RPMI8226 (cell line): Measurements from ENCODE around the gene PAQR5.
"Not testable (repeated sequence)": the region's sequence is repeated elsewhere in the genome, so short reads cannot be mapped to it uniquely, and the experiment has no call there.

Experiments used
- DNase-seq: peaks from one replicate; pipeline ENCODE4 v3.0.0-alpha.2; 2015

The PAQR5 gene

GRCh38 chr15:69358850-69359249 lies 60.1 kb downstream of the PAQR5 start:
- DNase-seq = no peak

GRCh38 chr15:69359722-69360121 lies 61.0 kb downstream of the PAQR5 start:
- DNase-seq = no peak

GRCh38 chr15:69360642-69361041 lies 61.9 kb downstream of the PAQR5 start:
- DNase-seq = no peak

- no peak for DNase-seq
These were observed 68.5 kb downstream of the PAQR5 start for GRCh38 chr15:69367236-69367635.

DNA sequence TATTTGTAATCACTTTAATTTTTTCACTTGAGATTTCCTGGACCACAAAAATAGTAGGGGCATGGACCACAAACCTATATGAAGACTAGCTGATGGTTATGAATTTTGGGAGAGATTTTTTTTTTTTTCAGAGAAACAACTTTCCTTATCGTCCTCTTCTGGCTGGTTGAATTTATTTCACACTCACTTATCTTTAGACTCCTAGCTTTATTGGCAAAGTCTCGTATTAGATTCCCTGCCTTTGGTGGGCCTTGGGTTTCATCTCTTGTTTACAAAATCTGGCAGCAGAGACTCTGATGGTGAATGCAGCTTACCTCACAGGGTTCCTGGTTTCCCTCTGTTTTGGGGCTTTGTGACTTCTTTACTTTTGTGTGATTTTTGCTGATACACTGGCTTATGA lies 70.9 kb downstream of the PAQR5 start:
- DNase-seq = no peak

DNA sequence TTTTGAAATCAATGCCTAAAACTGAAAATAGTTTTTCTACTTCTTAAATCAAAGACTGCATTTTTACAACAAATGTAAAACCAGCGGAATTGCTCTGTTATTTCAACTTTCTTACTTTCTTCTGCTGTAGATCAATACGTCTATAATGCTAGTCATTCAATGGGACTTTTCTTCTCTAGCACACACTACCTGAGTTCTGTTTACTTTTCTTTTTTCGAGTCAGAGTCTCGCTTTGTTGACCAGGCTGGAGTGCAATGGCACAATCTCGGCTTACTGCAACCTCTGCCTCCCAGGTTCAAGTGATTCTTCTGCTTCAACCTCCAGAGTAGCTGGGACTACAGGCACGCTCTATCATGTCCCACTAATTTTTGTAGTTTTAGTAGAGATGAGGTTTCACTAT lies 74.7 kb downstream of the PAQR5 start:
- no peak for DNase-seq

GRCh38 chr15:69375151-69375790 lies 76.6 kb downstream of the PAQR5 start:
- DNase-seq = no peak

DNA sequence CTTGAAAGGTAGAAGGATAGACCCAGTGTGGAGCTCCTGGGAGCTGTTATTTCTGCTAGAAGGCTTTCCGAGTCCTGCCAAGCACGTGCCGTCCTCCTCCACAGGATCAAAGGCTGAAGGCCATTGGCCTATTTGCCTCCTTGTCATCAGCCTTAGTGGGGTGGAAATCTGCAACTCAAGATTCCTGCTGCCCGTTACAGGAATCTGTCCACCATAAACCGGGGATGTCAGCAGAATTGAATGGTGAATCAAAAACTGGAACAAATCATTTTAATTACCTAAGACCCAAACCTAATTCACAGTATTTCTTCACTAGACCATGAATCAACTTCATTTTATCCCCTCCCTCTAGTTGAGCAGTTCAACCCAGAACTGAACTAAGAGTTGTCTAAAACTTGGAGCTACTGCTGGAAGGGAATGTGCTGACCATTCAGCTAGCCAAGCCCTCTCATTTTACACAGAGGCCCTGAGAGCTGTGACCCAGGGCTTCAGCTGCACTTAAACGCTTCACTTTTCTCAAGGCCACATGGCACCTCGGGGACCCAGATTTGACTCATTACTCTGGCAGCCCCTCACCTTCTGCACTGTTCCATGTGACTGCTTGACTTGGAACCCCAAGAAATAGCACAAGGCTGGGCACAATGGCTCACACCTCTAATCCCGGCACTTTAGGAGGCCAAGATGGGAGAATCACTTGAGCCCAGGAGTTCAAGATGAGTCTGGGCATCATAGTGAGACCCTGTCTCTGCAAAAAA lies 78.7 kb downstream of the PAQR5 start:
- no peak for DNase-seq

GRCh38 chr15:69380100-69380725 lies 81.5 kb downstream of the PAQR5 start:
- peak; percentile 30 for DNase-seq

- no peak for DNase-seq
These were observed 82.0 kb downstream of the PAQR5 start for GRCh38 chr15:69380726-69381105.

DNA sequence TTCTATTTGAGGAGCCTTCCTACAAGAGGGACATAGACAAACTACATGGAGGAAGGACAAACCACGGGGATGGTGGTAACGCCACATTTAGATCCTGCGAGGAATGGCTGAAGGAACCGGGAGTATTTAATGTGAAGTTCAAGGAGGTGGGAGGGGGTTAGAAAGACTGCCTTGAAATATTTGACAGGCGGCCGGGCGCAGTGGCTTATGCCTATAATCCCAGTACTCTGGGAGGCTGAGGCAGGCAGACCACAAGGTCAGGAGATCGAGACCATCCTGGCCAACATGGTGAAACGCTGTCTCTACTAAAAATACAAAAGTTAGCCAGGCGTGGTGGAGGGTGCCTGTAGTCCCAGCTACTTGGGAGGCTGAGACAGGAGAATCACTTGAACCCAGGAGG lies 83.5 kb downstream of the PAQR5 start:
- not testable (repeated sequence) for DNase-seq

DNA sequence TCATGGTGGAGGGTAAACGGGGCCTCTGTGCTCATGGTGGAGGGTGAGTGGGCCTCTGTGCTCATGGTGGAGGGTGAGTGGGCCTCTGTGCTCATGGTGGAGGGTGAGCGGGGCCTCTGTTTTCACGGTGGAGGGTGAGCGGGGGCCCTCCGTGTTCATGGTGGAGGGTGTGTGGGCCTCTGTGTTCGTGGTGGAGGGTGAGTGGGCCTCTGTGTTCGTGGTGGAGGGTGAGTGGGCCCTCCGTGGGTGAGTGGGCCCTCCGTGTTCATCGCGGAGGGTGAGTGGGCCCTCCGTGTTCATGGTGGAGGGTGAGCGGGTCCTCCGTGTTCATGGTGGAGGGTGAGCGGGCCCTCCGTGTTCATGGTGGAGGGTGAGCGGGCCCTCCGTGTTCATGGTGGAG lies 85.4 kb downstream of the PAQR5 start:
- not testable (repeated sequence) for DNase-seq

DNA sequence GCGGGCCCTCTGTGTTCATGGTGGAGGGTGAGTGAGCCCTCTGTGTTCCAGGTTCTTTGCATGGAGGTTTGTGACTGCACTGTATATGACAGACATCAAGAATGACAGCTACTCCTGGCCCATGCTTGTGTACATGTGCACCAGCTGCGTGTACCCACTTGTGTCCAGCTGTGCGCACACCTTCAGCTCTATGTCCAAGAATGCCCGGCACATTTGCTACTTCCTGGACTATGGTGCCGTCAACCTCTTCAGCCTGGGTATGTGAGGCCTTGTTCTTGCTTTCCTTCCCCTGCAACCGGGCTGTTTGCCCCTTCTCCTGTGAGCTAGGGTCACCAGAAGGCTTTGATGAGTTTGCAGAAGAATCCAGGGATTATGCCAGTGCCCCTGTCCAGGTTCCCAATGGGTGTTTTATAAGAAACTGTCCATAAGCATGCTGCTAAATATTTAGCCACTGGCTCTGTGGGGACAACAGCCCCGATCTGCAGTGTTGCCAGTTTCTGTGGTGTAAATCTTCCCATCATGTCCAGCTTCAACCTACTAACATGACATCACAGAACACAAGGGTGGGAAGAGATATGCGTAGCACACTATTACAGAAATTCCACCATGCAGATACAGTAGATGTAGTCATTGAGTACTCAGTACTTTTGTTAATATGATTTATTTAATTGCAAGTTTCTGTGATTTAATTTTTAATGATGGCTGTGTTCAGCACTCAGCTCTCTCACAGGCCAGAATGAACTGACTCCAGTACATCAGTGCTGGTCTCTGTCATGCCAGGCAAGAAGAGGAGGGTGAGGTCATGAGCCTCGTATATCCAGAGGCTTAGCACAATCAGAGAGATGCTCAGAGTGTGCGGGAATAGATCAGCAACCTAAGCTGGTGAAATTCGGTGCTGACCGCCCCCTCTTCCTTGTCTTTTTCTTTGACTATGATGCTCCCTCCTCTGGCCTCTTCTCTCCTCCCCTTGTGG lies 86.2 kb downstream of the PAQR5 start:
- no peak for DNase-seq

DNA sequence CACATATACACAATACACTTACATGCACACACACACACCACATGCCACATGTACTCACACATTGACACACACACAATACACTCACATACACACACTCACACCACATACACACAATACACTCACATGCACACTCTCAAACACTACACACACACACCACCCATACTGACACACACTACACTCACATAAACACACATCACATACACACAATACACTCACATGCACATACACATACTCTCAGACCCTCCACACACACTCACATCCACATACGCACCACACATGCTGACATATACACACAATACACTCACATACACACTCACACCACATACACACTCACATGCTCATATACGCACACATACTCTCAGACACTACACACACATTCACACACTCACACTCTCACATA lies 87.1 kb downstream of the PAQR5 start:
- DNase-seq = no peak

- no peak for DNase-seq
These were observed 87.6 kb downstream of the PAQR5 start for GRCh38 chr15:69386284-69386683.

DNA sequence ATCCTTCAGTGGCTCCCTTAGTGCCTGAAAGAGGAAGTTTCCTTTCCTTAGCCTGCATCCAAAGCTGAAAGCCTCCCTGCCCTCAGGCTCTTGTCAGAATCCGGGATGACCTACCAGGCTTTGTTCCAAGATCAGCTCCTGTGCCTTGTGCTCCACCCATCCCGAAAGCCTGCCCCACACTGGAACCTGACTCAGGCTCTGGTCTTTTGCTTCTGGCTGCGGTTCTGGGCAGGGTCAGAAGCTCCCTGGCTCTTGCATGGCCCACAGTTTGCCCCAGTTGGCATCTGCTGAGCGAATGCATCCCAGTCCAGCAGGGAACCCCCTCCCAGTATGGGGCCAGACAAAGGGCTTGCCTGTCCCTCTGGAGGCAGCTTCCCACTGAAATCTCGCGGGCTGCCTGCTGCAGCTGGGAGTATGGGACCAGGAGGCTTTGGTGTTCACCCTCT lies 89.6 kb downstream of the PAQR5 start:
- DNase-seq = no peak

DNA sequence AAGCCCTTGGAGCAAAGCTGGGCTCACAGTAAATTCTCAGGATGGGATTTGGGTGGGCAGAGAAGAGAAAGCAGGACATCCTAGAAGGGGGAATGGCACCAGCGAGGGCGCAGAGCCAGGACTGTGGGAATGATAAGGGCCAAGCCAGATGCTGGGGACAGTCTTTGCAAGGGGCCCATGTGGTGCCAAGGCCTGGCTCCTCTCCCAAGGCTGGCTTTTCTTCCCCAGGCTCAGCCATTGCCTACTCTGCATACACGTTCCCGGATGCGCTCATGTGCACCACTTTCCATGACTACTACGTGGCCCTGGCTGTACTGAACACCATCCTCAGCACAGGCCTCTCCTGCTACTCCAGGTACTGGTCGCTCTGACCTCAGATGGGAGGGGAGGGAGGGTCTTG lies 90.7 kb downstream of the PAQR5 start:
- DNase-seq = no peak

DNA sequence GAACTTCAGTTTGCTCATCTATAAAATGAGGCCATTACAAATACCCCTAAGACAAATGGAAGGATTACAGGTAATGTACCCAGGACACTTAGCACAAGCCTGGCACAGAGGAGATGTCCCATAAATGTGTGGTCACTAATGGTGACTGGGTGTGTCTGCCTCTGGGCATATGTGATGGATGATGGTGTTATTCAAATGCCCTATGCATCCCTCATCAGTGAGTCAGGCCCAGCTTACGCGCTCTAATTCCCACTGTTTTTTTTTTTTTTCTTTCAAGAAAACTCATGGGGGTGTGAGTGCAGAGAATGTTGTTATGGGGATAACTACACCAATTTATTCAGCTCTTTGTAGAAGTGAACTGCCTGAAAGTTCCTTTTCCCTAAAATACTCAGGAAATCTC lies 91.9 kb downstream of the PAQR5 start:
- no peak for DNase-seq

- DNase-seq = no peak
These were observed 92.5 kb downstream of the PAQR5 start for GRCh38 chr15:69391046-69391757.

GRCh38 chr15:69392352-69392751 lies 93.6 kb downstream of the PAQR5 start:
- DNase-seq = no peak

DNA sequence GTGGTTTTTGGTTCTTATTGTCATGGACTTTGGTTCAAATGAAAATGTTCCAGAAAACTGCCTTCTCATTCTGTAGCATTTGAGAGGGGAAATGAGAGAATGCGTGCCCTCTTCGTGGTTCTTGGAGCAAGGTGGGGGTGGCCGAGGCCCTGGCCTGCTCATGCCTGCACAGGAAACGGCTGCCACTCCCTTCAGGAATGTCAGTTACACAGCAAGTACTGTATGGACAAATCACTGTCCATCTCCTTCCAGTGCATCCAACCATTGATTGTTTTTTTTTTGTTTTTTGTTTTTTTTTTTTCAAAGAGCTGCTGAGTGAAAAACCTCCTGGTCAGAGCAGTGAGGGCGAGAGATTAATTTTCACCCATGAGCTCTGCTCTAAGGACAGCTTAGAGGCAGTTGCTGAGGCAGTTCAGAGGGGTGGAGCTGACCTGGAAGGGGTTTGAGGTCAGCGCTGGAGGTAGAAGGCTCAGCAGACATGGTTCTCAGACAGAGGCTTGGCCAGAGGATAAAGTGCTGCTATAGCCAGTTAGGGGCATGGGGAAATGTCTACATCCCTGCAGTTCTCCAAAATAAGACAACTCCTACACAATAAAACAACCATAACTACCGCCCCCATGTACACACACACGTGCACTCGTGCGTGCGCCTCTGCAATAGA lies 95.2 kb downstream of the PAQR5 start:
- DNase-seq = no peak
